GM21723 (cell line): ENCODE results near the gene TLR1.

Source experiments
- ATAC-seq: cut with Tn5 transposase; IDR thresholded peaks from one replicate; pipeline ENCODE4 v1.9.1; 2021; ENCODE audit warnings: mild to moderate bottlenecking, moderate library complexity; ENCODE audit not compliant: unreplicated experiment

Gene TLR1, protein sequence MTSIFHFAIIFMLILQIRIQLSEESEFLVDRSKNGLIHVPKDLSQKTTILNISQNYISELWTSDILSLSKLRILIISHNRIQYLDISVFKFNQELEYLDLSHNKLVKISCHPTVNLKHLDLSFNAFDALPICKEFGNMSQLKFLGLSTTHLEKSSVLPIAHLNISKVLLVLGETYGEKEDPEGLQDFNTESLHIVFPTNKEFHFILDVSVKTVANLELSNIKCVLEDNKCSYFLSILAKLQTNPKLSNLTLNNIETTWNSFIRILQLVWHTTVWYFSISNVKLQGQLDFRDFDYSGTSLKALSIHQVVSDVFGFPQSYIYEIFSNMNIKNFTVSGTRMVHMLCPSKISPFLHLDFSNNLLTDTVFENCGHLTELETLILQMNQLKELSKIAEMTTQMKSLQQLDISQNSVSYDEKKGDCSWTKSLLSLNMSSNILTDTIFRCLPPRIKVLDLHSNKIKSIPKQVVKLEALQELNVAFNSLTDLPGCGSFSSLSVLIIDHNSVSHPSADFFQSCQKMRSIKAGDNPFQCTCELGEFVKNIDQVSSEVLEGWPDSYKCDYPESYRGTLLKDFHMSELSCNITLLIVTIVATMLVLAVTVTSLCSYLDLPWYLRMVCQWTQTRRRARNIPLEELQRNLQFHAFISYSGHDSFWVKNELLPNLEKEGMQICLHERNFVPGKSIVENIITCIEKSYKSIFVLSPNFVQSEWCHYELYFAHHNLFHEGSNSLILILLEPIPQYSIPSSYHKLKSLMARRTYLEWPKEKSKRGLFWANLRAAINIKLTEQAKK

DNA sequence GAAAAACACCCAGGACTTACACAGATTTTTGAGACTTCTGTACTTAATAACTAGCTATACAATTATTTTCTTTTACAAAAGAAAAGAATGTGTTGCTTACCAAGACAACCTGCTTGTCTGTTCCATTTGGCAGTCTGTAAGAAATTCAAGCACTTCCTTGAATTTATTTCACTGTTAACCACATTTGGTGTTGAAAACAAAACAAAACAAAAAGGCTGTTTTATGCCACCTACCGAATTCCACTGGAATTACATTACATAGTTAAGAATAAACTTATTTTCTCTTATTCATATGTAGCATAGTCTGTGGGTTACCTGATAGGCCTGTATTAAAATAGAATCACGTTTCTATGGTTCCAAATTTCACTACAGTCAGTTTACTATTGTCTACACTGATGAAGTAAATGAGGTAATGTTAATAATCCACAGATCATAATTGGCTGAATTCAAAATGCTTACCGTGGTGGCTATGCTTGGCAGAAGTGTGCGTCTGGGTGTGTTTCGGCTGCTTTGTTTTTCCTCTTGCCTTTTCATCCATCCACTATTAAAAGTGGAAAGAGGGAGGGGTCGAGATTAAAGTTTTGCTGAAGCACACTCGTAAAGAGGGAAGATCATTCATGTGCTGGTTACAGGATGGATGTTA is at the start of gene TLR1:
TLR1 (minus strand) TSS at position 138 of the 642 bp plus-strand sequence. CDS start 5,960 bp downstream, outside the sequence.
- ATAC-seq = peak; percentile 28

DNA sequence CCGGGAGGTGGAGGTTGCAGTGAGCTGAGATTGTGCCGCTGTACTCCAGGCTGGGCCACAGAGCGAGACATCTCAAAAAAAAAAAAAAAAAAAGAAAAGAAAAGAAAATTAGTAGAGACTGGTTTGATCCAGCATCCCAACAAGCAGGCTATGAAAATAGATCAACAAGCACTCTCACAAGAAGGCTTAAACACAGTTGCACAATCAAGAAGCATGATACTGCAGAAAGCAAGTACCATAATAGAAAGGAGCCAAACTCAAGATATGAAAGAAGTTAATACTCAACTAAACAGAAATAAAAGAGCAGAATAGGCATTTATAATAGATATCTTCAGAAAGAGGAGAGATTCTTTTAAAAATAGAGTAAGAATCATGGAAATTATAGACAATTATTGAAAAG is 41.4 kb upstream of the TLR1 start:
- no peak for ATAC-seq

DNA sequence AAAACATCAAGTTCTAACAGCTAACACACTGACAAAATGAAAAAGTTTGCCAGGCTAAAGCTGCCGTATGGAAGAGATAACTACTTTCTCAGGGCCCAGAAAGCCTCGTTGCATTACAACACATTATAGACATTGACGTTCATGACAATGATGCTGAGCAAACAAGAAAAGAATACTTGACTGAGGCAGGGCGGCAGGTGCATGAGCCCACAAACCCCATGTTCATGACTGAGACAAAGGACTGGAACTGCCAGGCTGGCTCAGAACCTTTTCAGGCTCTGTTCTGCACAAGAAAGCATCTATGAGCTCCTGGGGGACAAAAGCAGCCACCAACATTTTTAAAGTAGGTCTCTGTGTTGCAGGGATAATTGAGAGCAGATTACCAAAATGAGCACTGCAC is 38.4 kb upstream of the TLR1 start:
- ATAC-seq = no peak

DNA sequence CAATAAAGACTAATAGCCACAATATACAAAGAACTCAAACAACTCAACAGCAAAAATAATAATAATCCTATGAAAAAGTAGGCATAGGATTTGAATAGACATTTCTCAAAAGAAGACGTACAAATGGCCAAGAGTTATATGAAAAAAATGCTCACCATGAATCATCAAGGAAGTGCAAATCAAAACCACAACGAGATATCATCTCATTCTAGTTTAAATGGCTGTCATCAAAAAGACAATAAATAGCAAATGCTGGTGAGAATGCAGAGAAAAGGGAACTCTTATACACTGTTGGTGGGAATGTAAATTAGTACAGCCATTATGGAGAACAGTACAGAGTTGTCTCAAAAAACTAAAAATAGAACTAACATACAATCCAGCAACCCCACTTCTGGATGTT is 33.3 kb upstream of the TLR1 start:
- ATAC-seq = no peak

DNA sequence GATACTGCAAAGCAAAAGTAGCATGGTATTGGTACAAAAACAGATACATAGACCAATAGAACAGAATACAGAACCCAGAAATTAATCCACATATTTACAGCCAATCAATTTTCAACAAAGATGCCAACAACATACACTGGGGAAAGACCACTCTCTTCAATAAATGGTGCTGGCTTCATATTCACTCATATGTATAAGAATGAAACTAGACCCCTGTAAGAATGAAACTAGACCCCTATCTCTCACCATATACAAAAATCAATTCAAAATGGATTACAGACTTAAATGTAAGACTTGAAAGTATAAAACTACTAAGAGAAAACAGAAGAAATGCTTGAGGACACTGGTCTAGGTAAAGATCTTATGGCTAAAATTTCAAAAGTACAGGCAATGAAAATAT is 32.7 kb upstream of the TLR1 start:
- no peak for ATAC-seq

DNA sequence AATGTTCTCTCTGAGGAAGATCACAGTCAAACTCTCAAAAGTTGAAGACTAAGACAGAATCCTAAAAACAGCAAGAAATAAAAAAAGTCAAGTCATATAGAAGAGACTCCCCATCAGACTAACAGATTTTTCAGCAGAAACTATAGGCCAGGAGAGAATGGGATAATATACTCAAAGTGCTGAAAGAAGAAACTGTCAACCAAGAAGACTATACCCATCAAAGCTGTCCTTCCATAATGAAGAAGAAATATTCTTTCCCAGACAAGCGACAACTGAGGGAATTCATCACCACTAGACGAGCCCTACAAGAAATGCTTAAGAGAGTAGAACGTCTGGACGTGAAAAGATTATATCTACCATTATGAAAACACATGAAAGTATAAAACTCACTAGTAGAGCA is 30.0 kb upstream of the TLR1 start:
- no peak for ATAC-seq

DNA sequence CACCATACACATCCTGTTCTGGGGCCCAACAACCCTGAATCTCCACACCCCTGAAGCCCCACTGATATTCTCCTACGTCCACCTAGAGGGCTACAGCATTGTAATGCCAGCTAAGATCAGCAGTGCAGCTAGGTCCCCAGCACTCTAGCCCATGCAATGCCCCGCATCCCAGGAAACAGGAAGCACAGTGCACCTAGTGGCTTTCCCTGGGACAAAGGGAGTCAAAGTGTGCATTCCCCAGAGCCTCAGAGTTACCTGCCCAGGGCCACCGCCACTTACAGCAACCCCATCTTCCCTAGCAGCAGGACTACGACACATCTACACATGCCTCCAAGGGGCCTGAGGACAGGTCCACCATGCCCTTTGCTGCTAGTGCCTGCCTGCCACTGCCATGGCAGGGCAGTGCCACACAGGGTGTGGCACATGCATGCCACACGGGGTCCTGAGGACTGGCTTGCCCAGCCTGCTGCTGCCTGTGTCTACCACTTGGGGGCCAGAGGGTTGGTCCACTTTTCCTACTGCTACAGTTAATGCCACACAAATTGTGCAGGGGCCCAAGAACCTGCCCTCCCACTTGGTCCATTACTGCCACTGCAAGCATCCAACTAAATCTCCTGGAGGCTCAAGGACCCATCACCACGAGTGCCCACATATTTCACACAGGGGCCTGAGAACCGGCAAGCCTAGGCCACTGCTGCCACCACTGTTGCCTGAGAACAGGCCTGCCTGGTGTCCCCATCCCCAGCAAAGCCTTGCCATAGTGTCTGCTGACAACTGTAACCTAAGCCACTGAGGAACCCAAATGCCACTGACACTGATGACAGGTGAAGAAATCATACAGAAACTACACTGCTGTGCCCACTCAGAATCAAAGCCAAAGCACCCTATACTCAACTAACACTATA is 28.3 kb upstream of the TLR1 start:
- no peak for ATAC-seq

DNA sequence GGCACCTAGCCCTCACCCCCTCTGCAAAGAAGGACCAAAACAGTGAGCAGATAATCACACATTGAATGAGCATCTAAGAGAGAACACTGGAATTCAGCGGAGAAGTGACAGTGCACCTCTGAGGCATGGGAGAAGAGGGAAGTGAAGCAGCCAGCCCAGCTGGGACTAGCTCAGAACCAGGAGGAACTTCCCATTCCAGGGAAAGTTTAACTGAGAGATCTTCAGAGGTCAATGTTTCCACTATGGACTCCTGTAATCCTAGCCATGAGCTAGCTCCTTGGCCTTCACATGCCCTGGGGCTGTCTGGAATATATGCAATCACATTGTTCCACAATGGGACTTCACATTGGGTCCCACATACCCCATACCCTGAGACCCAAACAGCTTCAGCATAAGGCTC is 27.6 kb upstream of the TLR1 start:
- no peak for ATAC-seq

DNA sequence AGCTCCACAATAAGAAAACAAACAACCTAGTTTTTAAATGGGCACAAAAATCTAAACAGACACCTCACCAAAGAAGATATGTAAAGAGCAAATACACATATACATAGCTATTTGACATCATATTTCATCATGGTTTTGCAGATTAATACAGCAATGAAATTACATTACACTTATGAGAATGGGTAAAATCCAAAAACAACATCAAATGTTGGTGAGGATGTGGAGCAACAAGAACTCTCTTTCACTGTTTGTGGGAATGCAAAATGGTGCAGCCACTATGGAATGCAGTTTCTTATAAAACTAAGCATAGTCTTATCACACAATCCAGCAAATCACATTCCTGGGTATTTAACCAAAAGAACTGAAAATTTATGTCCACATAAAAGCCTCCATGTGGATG is 27.1 kb upstream of the TLR1 start:
- no peak for ATAC-seq

DNA sequence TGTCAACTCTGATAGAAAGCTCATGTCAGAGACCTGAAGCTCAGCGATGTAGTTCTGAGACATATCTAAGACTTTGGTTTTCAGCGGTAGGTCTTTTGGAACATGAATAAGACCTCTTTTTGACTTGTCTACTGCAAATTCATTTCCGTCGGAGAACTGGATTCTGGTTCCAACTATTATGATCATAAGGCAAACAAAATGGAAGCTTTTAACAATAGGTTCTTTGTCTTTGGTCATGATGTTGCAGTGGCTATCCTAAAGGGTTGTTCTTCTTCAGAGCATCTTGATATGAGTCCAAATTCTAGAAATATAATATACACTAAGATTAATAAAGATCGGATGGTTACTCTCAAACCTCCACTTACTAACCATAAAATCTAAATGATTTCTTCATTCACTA is 24.6 kb upstream of the TLR1 start:
- no peak for ATAC-seq

DNA sequence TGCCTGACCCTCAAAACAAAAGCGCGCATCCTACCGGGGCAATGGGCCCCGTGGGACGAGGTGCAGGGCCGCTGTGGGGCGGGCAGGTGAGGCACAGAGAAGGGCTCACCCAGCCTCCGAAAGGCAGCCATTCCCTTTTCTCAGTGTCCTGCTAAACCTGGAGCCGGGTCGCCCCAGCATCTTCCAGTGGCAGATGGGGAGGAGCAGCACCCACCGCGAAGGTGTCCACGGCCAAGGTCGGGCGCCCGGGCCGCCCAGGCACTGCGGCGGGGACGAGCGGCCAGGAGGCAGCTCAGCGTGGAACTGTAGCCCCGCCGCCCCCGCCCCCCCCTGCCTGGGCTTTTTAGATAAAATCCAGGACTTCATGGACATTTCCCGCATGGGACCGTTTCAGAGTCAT is 19.2 kb upstream of the TLR1 start:
- no peak for ATAC-seq

DNA sequence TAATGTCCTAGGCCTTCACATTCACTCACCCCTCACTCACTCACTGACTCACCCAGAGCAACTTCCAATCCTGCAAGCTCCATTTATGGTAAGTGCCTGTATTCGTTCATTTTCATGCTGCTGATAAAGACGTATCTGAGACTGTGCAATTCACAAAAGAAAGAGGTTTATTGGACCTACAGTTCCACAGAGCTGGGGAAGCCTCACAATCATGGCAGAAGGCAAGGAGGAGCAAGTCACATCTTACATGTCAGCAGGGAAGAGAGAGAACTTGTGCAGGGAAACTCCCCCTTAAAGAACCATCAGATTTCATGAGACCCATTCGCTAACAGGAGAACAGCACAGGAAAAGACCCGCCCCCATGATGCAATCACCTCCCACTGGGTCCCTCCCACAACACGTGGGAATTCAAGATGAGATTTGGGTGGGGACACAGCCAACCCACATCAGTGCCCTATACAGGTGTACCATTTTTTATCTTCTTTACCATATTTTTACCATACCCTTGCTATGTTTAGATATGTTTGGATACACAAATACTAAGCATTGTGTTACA is 18.2 kb upstream of the TLR1 start:
- ATAC-seq = no peak

DNA sequence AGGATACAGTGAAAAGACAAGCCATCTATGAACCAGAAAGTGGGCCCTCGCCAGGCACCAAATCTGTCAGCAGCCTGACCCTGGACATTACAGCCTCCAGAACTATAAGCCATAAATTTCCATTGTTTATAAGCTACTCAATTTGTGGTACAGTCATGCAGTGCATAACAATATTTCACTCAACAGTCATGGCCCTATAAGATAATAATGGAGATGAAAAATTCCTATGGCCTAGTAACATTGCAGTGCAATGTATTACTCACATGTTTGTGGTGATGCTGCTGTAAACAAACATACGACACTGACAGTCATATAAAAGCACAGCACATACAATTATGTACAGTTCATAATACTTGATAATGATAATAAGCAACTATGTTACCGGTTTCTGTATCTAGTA is 17.1 kb upstream of the TLR1 start:
- no peak for ATAC-seq

DNA sequence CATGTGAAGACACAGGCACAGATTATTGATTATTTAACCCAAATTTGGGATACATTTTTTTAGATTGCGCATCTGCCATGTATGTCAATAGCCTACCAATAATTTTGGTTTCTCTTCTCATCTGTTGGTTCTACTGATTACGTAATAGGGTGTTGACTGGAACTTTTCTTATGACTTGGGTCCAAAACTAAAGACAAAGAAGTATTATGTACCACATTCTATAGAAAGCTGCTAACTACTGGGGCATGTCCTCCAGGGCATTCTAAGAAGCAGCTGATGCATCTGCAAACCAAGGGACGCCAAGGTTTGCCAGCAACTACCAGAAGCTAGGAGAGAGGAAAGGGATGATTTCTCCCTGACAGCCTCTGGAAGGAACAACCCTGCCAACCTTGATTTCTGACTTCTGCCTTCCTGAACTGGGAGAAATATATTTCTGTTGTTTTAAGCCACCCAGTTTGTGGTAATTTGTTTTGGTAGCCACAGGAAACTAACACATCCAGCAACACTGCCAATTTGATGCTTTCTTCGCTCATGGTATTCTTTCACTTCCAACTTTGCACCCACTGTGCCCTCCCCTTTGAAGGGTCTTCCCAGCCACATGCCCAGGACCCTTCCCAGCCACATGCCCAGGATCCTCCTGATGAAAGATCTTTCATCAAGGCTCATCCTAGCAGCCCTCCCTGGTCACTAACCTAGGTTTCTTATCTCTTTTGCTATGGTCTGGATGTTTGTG is 15.9 kb upstream of the TLR1 start:
- peak; percentile 59 for ATAC-seq

DNA sequence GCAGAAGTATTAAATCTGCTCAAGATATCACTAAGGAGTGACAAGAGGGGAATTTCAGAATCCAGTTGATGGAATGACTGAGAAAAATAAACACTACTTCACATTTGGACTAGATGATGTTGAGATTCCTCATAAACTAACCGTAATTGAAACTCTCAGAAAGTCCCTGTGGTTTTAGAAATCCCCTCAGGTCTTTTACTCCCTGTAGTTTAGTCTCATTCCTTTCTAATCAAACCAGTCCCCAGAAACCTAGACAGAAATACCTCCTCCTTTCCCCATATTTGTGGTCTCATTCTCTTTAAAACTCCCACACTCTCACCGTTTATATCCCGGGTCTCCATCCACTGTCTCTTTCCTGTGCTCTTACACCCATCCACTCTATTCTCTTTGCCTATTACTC is 15.0 kb upstream of the TLR1 start:
- ATAC-seq = no peak

DNA sequence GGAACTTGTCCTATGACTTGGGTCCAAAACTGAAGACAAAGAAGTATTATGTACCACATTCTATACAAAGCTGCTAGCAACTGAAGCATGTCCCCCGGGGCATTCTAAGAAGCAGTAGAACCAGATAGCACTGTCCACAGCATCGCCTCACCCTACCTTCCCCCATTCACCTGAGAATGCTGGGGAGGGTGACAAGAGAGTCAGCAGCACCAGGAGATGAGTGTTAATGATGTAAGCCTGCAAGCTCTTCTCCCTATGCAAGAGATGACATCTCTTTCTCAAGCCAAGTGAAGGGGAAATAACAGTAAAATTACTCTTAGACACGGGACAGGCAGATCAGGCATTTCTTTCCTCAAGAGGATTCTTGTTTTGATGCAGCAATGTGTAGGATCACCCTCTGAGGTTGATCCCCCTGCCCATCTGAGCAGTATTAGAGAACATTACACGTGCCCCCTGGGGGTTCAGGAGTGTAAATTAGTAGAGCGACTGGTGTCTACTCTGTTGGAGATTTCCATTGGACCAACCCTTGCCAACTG is 13.9 kb upstream of the TLR1 start:
- ATAC-seq = peak; percentile 50

DNA sequence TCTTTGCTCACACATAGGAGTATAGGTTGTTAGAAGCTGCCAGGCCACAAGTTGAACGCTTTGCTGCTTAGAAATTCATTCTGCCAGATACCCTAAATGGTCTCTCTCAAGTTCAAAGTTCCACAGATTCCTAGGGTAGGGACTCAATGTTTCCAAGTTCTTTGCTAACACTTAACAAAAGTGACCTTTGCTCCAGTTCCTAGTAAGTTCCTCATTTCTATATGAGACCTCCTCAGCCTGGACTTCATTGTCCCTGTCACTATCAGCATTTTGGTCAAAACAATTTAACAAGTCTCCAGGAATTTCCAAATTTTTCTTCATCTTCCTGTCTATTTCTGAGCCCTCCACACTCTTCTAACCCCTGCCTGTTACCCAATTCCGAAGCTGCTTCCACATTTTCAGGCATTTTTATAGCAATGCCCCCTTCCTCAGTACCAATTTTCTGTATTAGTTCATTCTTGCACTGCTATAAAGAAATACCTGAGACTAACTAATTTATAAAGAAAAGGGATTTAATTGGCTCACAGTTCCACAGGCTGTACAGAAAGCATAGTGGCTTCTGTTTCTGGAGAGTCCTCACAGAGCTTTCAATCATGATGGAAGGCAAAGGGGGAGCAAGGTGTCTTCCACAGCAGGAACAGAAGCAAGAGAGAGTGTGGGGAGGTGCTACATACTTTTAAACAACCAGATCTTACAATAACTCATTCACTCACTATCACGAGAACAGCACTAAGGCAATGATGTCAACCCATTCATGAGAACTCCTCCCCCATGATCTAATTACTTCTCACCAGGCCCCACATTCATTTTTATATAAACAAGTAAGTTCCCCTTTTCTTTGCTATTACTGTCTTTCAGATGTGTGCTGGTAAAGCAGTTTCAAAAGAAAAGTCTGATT is 11.5 kb upstream of the TLR1 start:
- no peak for ATAC-seq

DNA sequence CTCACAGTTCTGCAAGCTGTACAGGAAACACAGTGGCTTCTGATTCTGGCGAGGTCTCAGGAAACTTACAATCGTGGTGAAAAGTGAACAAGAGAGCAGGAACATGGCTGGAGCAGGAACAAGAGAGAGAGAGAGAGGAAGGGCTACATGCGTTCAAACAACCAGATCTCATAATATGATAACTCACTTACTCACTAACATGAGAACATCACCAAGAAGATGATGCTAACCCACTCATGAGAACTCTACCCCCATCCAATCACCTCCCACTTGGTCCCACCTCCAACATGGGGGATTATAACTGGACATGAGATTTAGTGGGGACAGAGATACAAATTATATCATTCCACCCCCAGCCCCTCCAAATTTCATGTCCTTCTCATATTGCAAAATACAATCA is 9.8 kb upstream of the TLR1 start:
- no peak for ATAC-seq

DNA sequence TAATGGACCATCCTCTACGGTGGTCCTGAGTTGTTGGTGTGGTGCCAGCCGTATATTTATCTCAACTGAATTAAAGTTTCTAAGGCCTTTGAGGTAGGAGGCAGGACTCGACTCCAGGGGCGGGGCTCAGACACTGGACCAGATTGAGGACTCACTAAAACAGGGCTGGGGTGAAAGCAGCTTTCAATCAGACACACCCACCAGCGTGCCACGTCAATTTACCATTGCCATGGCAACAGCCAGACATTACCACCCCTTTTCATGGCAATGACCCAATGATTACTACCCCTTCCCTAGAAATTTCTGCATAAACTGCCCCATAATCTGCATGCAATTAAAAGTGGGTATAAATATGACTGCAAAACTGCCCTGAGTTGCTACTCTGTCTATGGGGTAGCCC is 6.7 kb upstream of the TLR1 start:
- ATAC-seq = no peak
